DND-41 (cell line): ENCODE measurements around the gene NOTCH4.

Source experiments
- CTCF ChIP-seq: IDR thresholded peaks from 2 replicates; pipeline ENCODE4 v1.5.1; 2012; ENCODE audit warnings: borderline replicate concordance, low read length, moderate library complexity, mild to moderate bottlenecking; ENCODE audit not compliant: poor library complexity, severe bottlenecking; ENCODE audit errors: extremely low read depth
- EZH2 ChIP-seq: IDR thresholded peaks from 3 replicates; pipeline ENCODE4 v1.6.1; 2012; ENCODE audit warnings: borderline replicate concordance, low read depth, mild to moderate bottlenecking, moderate library complexity, low read length, inconsistent platforms; ENCODE audit not compliant: severe bottlenecking

GRCh38 chr6:32183483-32184083 lies 40.3 kb downstream of the NOTCH4 start:
- TF ChIP-seq CTCF (no peak), EZH2 (no peak)
